SU-DHL-6 (cell line): ENCODE data around the gene RAB38.

Experiments used
- CTCF ChIP-seq: fragments of 200-600 bp; sonication (generic); IDR thresholded peaks from one replicate; pipeline ENCODE4 v1.5.1; 2017; ENCODE audit warnings: antibody characterized with exemption, mild to moderate bottlenecking, low read length, moderate library complexity; ENCODE audit not compliant: insufficient read depth, poor library complexity, severe bottlenecking
- EZH2phosphoT487 ChIP-seq: fragments of 200-600 bp; sonication (generic), shearing (Covaris generic); conservative IDR thresholded peaks from 2 replicates; pipeline ENCODE4 v1.6.1; 2018; ENCODE audit warnings: mild to moderate bottlenecking, antibody characterized with exemption, low read length, moderate library complexity, mixed read lengths

GRCh38 chr11:88173956-88174355, 1.3 kb downstream of the RAB38 start:
- TF ChIP-seq CTCF (no peak), EZH2phosphoT487 (no peak)
